ENCODE measurements around the gene CXorf51A.
"Not testable (repeated sequence)": the region's sequence is repeated elsewhere in the genome, so short reads cannot be mapped to it uniquely, and the experiment has no call there.

DNA sequence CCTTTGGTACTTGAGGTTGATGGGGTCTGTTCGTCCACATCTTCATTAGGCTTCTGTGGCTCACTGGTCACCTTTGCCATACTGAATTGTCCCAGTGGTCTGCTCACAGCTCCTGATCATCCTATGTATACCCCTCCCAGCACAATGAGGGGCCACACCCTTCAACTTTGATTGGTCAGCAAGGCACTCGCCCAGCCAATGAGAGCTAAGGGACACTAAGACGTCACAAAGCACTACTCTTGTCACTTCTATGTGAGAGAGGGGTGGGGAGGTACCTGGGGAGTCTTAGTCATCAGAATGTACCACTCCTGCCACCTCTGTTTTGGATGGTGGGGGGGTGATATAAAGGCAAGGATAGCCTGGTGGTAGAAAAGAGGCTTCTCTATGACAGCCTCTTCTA is at the start of gene CXorf51A:
- TF ChIP-seq, protein P1, sequence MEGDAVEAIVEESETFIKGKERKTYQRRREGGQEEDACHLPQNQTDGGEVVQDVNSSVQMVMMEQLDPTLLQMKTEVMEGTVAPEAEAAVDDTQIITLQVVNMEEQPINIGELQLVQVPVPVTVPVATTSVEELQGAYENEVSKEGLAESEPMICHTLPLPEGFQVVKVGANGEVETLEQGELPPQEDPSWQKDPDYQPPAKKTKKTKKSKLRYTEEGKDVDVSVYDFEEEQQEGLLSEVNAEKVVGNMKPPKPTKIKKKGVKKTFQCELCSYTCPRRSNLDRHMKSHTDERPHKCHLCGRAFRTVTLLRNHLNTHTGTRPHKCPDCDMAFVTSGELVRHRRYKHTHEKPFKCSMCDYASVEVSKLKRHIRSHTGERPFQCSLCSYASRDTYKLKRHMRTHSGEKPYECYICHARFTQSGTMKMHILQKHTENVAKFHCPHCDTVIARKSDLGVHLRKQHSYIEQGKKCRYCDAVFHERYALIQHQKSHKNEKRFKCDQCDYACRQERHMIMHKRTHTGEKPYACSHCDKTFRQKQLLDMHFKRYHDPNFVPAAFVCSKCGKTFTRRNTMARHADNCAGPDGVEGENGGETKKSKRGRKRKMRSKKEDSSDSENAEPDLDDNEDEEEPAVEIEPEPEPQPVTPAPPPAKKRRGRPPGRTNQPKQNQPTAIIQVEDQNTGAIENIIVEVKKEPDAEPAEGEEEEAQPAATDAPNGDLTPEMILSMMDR (IDR thresholded peaks at IDR 0.05) = not testable (repeated sequence)
- TF ChIP-seq POLR2A (IDR thresholded peaks at IDR 0.05); POLR2AphosphoS5 (IDR thresholded peaks at IDR 0.05; ENCODE audit: insufficient read depth in 1 of 2, low read depth in 1 of 2): not testable (repeated sequence)

Data from vagina (tissue), 2 donors.